Coronary artery (tissue), 2 donors: ENCODE data around the gene TMEM184B.
"Not testable (repeated sequence)": the region's sequence is repeated elsewhere in the genome, so short reads cannot be mapped to it uniquely, and the experiment has no call there.

Experiments
- DNase-seq: peaks from one replicate; pipeline ENCODE4 v3.0.0-alpha.2; 2017; ENCODE audit warnings: low spot score
- H3K27ac ChIP-seq, 2 donors: fragments of 200-600 bp; sonication (generic); one replicate each; pipeline ENCODE4 v1.5.1; 2016 to 2019
- H3K4me3 ChIP-seq: fragments of 200-600 bp; sonication (generic); 2 replicates; pipeline ENCODE4 v1.5.1; 2016; ENCODE audit warnings: mild to moderate bottlenecking, moderate library complexity
- TF ChIP-seq, protein P1 (sequence below): fragments of 200-600 bp; sonication (generic); IDR thresholded peaks from one replicate; pipeline ENCODE4 v1.5.1; 2019; ENCODE audit warnings: antibody characterized with exemption

TMEM184B gene

DNA sequence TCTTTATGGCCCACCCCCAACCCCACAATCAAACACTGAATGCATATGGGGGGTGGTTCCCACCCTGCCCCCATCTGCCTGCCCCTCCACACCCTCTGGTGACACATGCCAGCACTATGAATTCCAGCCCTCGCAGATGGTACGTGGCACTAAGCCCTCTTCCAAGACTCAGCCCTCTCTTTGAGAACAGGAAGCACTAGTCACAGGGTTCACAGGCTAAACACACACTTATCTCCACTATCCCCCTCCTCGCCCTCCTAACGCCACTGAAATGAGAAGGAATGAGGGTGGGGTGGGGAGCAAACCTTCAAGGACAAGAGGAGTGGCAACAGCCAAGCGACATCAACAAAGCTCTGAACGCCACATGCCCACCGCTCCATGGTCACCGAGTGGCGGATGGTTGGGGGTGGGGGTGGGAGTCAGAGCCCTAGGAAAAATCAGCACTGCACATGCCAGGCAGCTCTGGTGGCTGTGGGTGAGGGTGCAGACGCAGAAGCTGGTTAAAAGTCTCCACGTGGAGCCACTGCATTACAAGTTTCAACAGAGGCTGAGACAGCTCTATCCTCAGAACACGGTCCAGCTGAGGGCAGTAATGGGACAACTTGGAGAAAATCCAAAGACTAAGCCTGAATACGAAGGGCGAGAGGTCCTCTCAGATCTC lies 33.6 kb downstream of the TMEM184B start:
- H3K4me3 ChIP-seq: peak overlapping the region; percentile 52
- peak; percentile 90 for DNase-seq
- TF ChIP-seq, protein P1, sequence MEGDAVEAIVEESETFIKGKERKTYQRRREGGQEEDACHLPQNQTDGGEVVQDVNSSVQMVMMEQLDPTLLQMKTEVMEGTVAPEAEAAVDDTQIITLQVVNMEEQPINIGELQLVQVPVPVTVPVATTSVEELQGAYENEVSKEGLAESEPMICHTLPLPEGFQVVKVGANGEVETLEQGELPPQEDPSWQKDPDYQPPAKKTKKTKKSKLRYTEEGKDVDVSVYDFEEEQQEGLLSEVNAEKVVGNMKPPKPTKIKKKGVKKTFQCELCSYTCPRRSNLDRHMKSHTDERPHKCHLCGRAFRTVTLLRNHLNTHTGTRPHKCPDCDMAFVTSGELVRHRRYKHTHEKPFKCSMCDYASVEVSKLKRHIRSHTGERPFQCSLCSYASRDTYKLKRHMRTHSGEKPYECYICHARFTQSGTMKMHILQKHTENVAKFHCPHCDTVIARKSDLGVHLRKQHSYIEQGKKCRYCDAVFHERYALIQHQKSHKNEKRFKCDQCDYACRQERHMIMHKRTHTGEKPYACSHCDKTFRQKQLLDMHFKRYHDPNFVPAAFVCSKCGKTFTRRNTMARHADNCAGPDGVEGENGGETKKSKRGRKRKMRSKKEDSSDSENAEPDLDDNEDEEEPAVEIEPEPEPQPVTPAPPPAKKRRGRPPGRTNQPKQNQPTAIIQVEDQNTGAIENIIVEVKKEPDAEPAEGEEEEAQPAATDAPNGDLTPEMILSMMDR: peak; percentile 12
- peak overlapping the region; percentile 60 to 87 for H3K27ac ChIP-seq

DNA sequence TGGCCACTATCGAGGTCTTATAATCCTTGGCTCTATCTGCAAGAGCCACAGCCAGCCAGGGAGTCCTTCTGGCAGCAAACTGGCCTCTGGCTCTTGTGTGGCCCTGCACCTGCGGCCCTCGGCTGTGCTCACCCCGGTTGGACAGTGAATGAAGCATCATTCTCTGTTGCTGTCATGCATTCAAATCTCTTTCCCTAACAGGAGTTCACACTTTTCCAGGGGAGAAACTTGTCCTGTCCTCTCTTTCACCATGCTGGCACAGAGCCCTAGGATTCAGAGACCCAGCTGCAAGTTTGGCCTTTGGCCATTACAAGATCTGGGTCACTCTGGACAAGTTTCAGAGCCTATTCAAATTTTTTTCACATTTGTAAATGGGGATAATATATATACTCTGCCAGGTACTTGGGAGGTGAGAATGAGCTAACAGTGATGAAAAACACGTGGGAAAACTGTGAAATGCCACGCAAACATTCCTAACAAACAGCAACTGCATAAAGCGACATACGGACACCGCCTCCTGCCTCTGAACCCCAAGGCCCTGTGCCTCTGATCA lies 34.2 kb downstream of the TMEM184B start:
- DNase-seq: no peak
- Histone ChIP-seq H3K4me3 (peak overlapping the region; percentile 52), H3K27ac (peak overlapping the region; percentile 60 to 87)
- TF ChIP-seq, protein P1: no peak

DNA sequence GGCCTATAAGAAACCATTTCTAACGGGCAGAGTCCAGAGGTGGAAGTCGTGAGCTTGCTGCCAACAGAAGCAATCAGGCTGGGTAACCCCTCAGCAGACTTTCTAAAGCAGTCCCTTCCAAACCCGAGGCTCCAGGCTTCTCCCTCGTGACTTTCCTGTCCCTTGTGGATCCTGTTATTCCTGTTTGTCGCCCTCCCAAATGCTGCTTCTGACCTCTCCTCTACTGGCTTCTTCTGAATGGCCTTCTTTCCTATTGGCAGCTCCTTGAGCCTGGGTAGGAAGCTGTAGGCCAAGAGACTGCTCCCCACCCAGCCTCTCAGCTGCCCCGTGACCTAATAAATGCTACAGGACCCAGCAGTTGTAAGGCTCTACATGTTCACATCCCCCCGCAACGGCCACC lies 36.0 kb downstream of the TMEM184B start:
- Histone ChIP-seq H3K4me3 (no peak overlapping the region), H3K27ac (peak overlapping the region in 1 of 2 donors; percentile 48)
- DNase-seq: no peak
- TF ChIP-seq, protein P1: no peak

DNA sequence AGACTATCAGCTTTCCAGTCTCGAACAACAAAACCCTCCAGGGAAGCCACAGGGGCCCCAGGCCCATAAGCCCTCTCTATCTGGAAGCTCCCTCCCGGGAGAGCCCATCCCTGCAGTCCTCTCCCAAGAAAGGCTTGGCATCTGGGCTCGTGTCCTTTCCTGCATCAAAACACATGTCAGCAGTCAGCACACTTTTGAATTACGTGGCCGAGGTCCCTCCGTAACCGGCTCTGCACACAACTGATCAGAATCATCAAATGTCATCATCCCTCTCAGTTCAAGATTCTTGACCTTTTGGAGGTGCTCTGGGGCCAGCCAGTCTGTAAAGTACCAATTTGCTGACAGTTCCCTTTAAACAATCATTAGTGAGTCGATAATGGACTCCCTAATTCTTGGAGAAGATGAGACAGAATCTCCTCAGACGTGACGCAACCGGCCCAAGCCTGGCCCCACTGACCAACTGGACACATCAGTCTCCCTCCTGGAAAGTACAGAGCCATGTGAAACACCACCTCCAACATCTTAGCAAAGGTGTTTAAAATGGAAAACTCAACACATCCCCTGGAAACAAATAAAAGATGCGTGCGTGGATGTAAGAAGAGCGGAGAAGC lies 37.5 kb downstream of the TMEM184B start:
- TF ChIP-seq, protein P1: no peak
- DNase-seq: no peak
- Histone ChIP-seq H3K4me3 (no peak overlapping the region), H3K27ac (no peak overlapping the region)

DNA sequence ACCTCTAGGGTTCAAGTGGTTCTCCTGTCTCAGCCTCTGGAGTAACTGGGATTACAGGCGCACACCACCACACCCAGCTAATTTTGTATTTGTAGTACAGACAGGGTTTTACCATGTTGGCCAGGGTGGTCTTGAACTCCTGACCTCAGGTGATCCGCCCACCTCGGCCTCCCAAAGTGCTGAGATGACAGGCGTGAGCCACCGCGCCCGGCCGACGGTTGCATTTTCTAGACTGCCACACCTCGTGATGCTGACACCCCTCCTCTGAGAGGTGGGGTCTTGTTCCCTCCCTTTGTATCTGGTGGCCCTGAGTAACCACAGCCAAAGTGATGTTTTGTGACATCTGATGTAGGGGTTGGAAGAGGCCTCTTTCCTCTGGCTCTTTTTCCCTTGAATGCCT lies 39.0 kb downstream of the TMEM184B start:
- H3K27ac ChIP-seq, DNase-seq, H3K4me3 ChIP-seq: not testable (repeated sequence)

DNA sequence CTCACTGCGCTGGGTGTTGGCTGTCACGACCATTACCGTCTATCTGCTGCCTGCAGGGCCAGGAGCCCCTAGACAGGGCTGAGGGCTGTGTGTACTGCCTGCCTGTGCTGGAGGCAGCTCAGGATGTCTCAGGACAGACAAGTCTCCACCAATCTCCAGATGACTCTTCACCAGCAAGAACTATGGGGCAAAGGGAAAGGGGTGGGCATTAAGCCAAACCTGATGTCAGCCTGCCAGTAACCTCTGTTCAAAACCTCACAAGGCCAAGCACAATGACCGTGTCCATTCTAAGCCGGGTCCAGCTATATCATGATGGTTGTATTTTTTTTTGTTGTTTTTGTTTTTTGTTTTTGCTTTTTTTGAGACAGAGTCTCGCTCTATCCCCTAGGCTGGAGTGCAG lies 39.4 kb downstream of the TMEM184B start:
- H3K4me3 ChIP-seq: no peak overlapping the region
- H3K27ac ChIP-seq: peak overlapping the region in 1 of 2 donors; percentile 25
- TF ChIP-seq, protein P1: no peak
- DNase-seq: no peak

DNA sequence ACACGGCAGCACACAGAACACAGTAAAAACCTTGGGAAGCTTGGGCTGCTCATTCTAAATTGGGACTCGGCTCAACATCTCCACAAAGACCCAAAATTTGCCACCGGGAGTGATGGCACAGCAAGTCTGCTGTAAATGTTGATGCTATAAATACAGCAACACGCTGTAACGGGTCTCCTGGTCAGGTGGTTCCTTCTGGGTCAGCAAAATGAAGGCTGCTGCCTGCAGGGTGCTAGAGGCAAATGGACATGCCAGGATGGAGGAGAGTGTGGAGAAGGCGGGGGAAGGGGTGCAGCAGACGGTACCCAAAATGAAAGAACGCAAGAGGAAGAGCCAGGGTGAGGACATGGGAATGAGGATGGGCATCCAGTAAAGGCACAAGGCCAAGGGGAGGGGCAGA lies 40.6 kb downstream of the TMEM184B start:
- no peak overlapping the region for H3K27ac ChIP-seq
- no peak for DNase-seq
- no peak overlapping the region for H3K4me3 ChIP-seq
- TF ChIP-seq, protein P1: no peak
